Measurements from ENCODE around the gene SMPX. TPM values are rescaled to one million over a fixed set of nuclear protein-coding genes. Genes with fewer than 3 reads are reported as not detected.

SMPX gene
- total and polyA plus RNA-seq, 9 of the 15 experiments (the other 6 are each of a cell fraction or from before 2014, with no cell fraction given) = not detected

DNA sequence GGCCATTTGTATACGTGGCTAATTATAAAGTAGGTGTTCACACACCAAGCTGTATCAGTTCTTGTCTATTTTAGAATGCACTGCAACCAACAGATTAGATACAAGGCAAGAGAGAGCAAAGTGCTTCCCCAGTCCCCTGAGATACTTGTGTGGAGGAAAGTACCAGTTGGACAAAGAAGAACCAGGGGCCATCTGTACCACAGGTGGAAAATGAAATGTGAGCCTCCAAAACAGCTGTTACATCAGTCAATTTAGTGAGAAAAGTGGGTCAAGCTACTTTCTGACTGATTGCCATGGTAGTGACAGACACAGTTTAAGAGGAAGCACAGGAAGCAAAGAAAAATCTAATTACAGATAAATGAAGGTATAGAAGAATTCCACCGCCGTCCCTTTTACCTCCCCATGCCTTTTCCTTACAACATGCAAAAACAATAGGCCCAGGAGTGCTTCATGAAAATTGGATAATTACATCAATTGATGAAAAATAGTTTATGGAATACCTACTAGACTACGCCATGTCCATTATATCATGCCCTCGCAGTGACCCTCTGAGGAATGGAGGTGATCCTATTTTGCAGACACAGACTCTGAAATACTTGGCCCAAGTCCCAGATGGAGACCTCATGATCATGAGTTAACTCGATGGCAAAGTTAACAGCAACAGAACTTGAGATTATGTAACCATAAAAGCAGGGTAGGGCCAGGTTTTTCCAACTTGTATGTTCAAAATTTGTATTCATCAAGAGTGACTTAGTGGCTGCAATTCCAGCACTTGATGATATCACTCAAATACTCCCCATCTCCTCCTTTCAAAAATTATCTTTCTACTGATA lies 15.8 kb downstream of the SMPX start:
- Histone ChIP-seq H3K79me2 (ENCODE audit: control insufficient read depth, insufficient read depth, low read length) (no peaks in the 10 kb centered on the region), H3K36me3 (ENCODE audit: control insufficient read depth, insufficient read depth, low read length) (no peaks in the 10 kb centered on the region), H3K9ac (ENCODE audit: insufficient read depth in 1 of 2, low read depth in 2 of 2, low read length in 2 of 2) (no peak overlapping the region), H3K4me3 (no peak overlapping the region), H4K20me1 (replicated peaks; ENCODE audit: control insufficient read depth, insufficient read depth, low read length) (no peaks in the 10 kb centered on the region), H3K9me3 (replicated peaks; ENCODE audit: control insufficient read depth, insufficient read depth, low read depth, low read length) (no peaks in the 10 kb centered on the region), H2AFZ (ENCODE audit: low read depth, low read length) (no peak overlapping the region), H3K9me1 (ENCODE audit: control insufficient read depth, insufficient read depth, low read length) (no peaks in the 10 kb centered on the region), H3K4me2 (ENCODE audit: insufficient read depth, low read length) (no peak overlapping the region), H3K4me1 (replicated peaks in 1 of 2; ENCODE audit: control insufficient read depth in 2 of 2, insufficient read depth in 2 of 2, low read length in 2 of 2) (no peaks in the 10 kb centered on the region), H3K27me3 (ENCODE audit: control insufficient read depth in 2 of 2, insufficient read depth in 2 of 2, low read length in 2 of 2) (no peaks in the 10 kb centered on the region), H3K27ac (ENCODE audit: extremely low read depth, low read depth, low read length) (no peak overlapping the region)
- POLR2A ChIA-PET = no interaction called here
- no peak for DNase-seq (ENCODE audit: extremely low read depth in 1 of 4, low spot score in 3 of 4)
- 0% methylated on average over 6 of the region's 6 CpGs for WGBS (ENCODE audit: insufficient coverage, low coverage, missing lambda C conversion rate)
- ATAC-seq = no peak
- in situ Hi-C loops (cut with MboI) = loop anchor here (5.0 kb wide), 1 partner anchor 1210 kb away; no protein-coding TSS in a partner anchor
- no peak for FAIRE-seq
- no TSS peak for BruUV-seq (replicated peaks)
- intact Hi-C loops (cut with micrococcal nuclease) = no loop called here
- CTCF ChIA-PET (ENCODE audit: low intra/inter-chr PET ratio) = no interaction called here
- TF ChIP-seq, protein P1, sequence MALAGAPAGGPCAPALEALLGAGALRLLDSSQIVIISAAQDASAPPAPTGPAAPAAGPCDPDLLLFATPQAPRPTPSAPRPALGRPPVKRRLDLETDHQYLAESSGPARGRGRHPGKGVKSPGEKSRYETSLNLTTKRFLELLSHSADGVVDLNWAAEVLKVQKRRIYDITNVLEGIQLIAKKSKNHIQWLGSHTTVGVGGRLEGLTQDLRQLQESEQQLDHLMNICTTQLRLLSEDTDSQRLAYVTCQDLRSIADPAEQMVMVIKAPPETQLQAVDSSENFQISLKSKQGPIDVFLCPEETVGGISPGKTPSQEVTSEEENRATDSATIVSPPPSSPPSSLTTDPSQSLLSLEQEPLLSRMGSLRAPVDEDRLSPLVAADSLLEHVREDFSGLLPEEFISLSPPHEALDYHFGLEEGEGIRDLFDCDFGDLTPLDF (CRISPR knock-in tag; IDR thresholded peaks at IDR 0.05) = no peak
- TF ChIP-seq MTA2 (IDR thresholded peaks at IDR 0.05; ENCODE audit: low read depth) (no peak), PURB (CRISPR knock-in tag; IDR thresholded peaks at IDR 0.05; ENCODE audit: low read depth) (no peak), RHOXF2B (CRISPR knock-in tag; conservative IDR thresholded peaks at IDR 0.05) (no peak), TFAM (CRISPR knock-in tag; conservative IDR thresholded peaks at IDR 0.05) (no peak), CCNT2 (IDR thresholded peaks at IDR 0.05; ENCODE audit: borderline replicate concordance, extremely low read depth, insufficient read length, low read depth, low read length) (no peak), EWSR1 (IDR thresholded peaks at IDR 0.05; ENCODE audit: borderline replicate concordance, low read depth, partially characterized antibody) (no peak), RBM25 (IDR thresholded peaks at IDR 0.05; ENCODE audit: low read depth, low read length, severe bottlenecking) (no peak), SNIP1 (IDR thresholded peaks at IDR 0.05; ENCODE audit: low read depth) (no peak), ATF4 (CRISPR knock-in tag; IDR thresholded peaks at IDR 0.05) (no peak), MTA3 (IDR thresholded peaks at IDR 0.05; ENCODE audit: borderline replicate concordance) (no peak)
- TF ChIP-seq, protein P2, sequence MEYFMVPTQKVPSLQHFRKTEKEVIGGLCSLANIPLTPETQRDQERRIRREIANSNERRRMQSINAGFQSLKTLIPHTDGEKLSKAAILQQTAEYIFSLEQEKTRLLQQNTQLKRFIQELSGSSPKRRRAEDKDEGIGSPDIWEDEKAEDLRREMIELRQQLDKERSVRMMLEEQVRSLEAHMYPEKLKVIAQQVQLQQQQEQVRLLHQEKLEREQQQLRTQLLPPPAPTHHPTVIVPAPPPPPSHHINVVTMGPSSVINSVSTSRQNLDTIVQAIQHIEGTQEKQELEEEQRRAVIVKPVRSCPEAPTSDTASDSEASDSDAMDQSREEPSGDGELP (CRISPR knock-in tag; IDR thresholded peaks at IDR 0.05; ENCODE audit: borderline replicate concordance) = no peak
- TF ChIP-seq, protein P3, sequence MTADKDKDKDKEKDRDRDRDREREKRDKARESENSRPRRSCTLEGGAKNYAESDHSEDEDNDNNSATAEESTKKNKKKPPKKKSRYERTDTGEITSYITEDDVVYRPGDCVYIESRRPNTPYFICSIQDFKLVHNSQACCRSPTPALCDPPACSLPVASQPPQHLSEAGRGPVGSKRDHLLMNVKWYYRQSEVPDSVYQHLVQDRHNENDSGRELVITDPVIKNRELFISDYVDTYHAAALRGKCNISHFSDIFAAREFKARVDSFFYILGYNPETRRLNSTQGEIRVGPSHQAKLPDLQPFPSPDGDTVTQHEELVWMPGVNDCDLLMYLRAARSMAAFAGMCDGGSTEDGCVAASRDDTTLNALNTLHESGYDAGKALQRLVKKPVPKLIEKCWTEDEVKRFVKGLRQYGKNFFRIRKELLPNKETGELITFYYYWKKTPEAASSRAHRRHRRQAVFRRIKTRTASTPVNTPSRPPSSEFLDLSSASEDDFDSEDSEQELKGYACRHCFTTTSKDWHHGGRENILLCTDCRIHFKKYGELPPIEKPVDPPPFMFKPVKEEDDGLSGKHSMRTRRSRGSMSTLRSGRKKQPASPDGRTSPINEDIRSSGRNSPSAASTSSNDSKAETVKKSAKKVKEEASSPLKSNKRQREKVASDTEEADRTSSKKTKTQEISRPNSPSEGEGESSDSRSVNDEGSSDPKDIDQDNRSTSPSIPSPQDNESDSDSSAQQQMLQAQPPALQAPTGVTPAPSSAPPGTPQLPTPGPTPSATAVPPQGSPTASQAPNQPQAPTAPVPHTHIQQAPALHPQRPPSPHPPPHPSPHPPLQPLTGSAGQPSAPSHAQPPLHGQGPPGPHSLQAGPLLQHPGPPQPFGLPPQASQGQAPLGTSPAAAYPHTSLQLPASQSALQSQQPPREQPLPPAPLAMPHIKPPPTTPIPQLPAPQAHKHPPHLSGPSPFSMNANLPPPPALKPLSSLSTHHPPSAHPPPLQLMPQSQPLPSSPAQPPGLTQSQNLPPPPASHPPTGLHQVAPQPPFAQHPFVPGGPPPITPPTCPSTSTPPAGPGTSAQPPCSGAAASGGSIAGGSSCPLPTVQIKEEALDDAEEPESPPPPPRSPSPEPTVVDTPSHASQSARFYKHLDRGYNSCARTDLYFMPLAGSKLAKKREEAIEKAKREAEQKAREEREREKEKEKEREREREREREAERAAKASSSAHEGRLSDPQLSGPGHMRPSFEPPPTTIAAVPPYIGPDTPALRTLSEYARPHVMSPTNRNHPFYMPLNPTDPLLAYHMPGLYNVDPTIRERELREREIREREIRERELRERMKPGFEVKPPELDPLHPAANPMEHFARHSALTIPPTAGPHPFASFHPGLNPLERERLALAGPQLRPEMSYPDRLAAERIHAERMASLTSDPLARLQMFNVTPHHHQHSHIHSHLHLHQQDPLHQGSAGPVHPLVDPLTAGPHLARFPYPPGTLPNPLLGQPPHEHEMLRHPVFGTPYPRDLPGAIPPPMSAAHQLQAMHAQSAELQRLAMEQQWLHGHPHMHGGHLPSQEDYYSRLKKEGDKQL (CRISPR knock-in tag; IDR thresholded peaks at IDR 0.05; ENCODE audit: borderline replicate concordance) = no peak

Measured in K562 (cell line).